Measurements from ENCODE around the gene RNF208.

Gene RNF208

GRCh38 chr9:137181680-137182079, 40.4 kb downstream of the RNF208 start:
- peaks cover 29% of the 10 kb centered on the region for H3K36me3 ChIP-seq
- no peak for TF ChIP-seq CTCF (IDR thresholded peaks at IDR 0.05; ENCODE audit: low read depth, low read length)

GRCh38 chr9:137180491-137180890, 41.5 kb downstream of the RNF208 start:
- DNase-seq: no peak
- peaks cover 29% of the 10 kb centered on the region for H3K36me3 ChIP-seq

More at GRCh38 chr9:137181680-137182079, 40.4 kb downstream of the RNF208 start:
- no peaks in the 10 kb centered on the region for H3K27me3 ChIP-seq
- no peaks in the 10 kb centered on the region for H3K9me3 ChIP-seq
- no peak overlapping the region for H3K4me3 ChIP-seq (ENCODE audit: low read depth, low read length)
- DNase-seq: no peak
- no peaks in the 10 kb centered on the region for H3K4me1 ChIP-seq

GRCh38 chr9:137179761-137180160, 42.3 kb downstream of the RNF208 start:
- no peak for DNase-seq
- Histone ChIP-seq H3K27me3 (peaks cover 4% of the 10 kb centered on the region; the same call in 1 of the 2 replicates), H3K9me3 (no peaks in the 10 kb centered on the region), H3K4me3 (ENCODE audit: low read depth, low read length) (no peak overlapping the region), H3K36me3 (peaks cover 29% of the 10 kb centered on the region), H3K4me1 (no peaks in the 10 kb centered on the region)
- no peak for TF ChIP-seq CTCF (IDR thresholded peaks at IDR 0.05; ENCODE audit: low read depth, low read length)

More at GRCh38 chr9:137180491-137180890, 41.5 kb downstream of the RNF208 start:
- no peak overlapping the region for H3K4me3 ChIP-seq (ENCODE audit: low read depth, low read length)
- no peaks in the 10 kb centered on the region for H3K27me3 ChIP-seq
- no peaks in the 10 kb centered on the region for H3K9me3 ChIP-seq
- no peak for TF ChIP-seq CTCF (IDR thresholded peaks at IDR 0.05; ENCODE audit: low read depth, low read length)
- no peaks in the 10 kb centered on the region for H3K4me1 ChIP-seq

- Histone ChIP-seq H3K4me3 (ENCODE audit: low read depth, low read length) (no peak overlapping the region), H3K4me1 (no peaks in the 10 kb centered on the region; the same call in 1 of the 2 replicates), H3K9me3 (no peaks in the 10 kb centered on the region), H3K36me3 (peaks cover 29% of the 10 kb centered on the region), H3K27me3 (peaks cover 6% of the 10 kb centered on the region; the same call in 1 of the 2 replicates)
- DNase-seq: no peak
- no peak for TF ChIP-seq CTCF (IDR thresholded peaks at IDR 0.05; ENCODE audit: low read depth, low read length)
These were observed 43.0 kb downstream of the RNF208 start for GRCh38 chr9:137178939-137179630.

- no peak for DNase-seq
- Histone ChIP-seq H3K4me1 (peaks cover 3% of the 10 kb centered on the region), H3K9me3 (no peaks in the 10 kb centered on the region), H3K36me3 (peaks cover 24% of the 10 kb centered on the region), H3K27me3 (peaks cover 7% of the 10 kb centered on the region; the same call in 1 of the 2 replicates), H3K4me3 (ENCODE audit: low read depth, low read length) (no peak overlapping the region)
- no peak for TF ChIP-seq CTCF (IDR thresholded peaks at IDR 0.05; ENCODE audit: low read depth, low read length)
These were observed 43.7 kb downstream of the RNF208 start for GRCh38 chr9:137178201-137178938.

Data from BE2C (cell line).